Activated naive CD4-positive, alpha-beta T cell treated with anti-CD3 and anti-CD28 coated beads, Interleukin-2, amount 50 U/mL, for 24 hours (primary cell): ENCODE measurements around the gene KCNMA1.

Experiments used
- H3K27ac Mint-ChIP-seq: one replicate; pipeline ENCODE4 v1.8.0; 2021; ENCODE audit warnings: mild to moderate bottlenecking, mixed read lengths
- H3K27me3 Mint-ChIP-seq: one replicate; pipeline ENCODE4 v1.8.0; 2021; ENCODE audit warnings: mixed read lengths
- H3K36me3 Mint-ChIP-seq: one replicate; pipeline ENCODE4 v1.8.0; 2021; ENCODE audit warnings: mixed read lengths
- H3K4me1 Mint-ChIP-seq: one replicate; pipeline ENCODE4 v1.8.0; 2021; ENCODE audit warnings: mixed read lengths
- H3K4me3 Mint-ChIP-seq: one replicate; pipeline ENCODE4 v1.8.0; 2021; ENCODE audit warnings: mild to moderate bottlenecking, mixed read lengths
- H3K9me3 Mint-ChIP-seq: one replicate; pipeline ENCODE4 v1.8.0; 2021; ENCODE audit warnings: mixed read lengths

The KCNMA1 gene

DNA sequence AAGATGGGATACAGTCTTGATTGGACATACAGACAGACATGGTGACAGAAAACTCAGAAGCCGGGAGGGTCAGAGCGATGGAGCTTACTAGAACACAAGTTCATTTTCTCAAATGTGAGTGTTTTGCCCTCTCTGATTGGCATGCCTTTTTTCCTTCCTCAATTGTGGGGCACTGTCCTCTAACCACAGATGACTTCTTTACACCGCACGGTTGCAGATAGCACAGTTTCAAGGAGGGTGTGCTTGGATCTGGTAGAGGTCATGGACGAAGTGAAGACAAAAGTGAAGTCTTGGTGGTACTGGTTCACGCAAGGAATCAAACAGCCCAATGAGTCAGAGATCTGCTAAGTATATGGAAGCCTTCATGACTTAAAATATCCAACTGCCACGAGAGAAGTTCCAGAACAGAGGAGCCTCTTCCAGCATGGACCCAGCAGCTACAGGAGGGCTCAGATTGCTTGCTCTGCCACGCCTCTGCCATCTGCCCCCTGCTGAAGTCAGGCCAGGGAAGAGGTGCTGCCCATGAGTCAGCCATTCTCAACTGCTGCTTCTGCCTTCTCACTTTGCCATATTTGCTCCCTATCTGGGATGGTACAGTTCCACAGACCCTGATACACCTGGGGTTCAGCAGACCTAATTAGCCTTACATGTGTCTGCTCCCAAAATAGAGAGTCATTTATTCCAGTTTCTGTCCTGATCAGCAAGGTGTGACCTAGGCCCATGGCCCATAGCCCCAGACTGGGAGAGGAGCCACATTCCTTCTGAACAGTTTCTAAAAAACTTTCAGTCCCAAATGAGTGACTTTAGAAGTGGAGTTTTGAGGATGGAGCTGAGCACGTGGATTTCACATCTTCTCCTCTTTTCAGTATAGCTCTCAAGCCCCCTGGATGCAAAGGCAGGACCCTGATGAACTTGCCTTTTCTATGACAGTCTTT lies 413.8 kb downstream of the KCNMA1 start:
- no peaks in the 10 kb centered on the region for H3K9me3 Mint-ChIP-seq
- no peak overlapping the region for H3K27ac Mint-ChIP-seq
- H3K36me3 Mint-ChIP-seq: no peaks in the 10 kb centered on the region
- H3K4me1 Mint-ChIP-seq: no peaks in the 10 kb centered on the region
- no peak overlapping the region for H3K4me3 Mint-ChIP-seq
- no peaks in the 10 kb centered on the region for H3K27me3 Mint-ChIP-seq

DNA sequence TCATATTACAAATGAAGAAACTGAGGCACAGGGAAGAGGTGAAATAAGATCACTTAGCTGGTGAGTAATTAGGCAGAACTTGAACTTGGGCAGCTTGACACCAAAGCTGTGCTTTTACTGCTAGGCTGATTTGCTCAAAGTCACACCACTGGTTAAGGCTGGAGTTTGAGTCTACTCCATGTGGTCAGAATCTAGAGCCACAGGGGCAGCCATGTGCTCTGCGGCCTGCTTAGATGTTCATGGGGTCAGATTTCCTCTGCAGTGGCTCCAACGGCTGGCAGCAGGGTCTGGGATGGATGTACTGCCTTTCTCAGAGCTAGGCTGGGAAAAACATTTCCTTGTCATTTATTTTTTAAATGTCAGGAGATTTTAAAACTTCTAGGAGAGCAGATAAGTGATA lies 417.5 kb downstream of the KCNMA1 start:
- Mint-ChIP-seq H3K27me3 (no peaks in the 10 kb centered on the region), H3K4me3 (no peak overlapping the region), H3K4me1 (no peaks in the 10 kb centered on the region), H3K9me3 (no peaks in the 10 kb centered on the region), H3K27ac (no peak overlapping the region), H3K36me3 (no peaks in the 10 kb centered on the region)

DNA sequence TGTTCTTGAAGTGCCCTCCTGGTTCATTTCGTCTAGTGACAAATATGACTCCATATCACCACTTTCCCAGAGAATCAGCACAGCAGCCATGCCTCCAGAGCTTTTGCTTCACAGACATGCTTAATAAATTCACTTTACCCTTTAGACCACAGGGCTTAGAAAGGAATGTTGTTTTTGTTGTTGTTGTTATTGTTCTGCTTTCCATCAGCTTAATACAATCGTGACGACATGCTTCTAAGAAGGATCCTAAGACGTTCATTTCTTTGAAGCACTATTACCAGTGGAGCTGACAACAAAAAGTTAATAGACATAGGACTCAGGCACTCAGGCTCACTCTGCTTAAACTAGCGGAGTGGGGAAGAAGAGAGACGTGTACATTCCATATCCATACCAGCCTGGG lies 418.6 kb downstream of the KCNMA1 start:
- Mint-ChIP-seq H3K4me3 (no peak overlapping the region), H3K36me3 (no peaks in the 10 kb centered on the region), H3K27me3 (no peaks in the 10 kb centered on the region)

DNA sequence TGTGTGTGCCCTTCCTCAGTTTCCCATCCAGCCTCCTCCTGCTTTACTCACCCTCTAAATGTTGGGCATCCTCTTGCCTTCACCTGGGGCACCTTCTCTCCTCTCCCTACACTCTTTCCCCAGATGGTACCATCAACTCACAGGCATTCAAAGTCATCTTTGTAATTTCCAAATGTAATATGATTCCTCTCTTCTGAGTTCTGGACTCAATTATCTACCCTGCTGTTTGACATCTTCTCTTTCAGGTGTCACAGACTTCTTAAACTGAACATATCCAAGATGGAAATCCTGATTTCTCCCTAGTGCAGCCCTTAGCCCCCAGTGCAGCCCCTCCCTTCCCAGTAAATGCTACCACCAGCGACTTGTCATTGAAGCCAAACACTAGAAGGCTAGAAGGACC lies 422.8 kb downstream of the KCNMA1 start:
- Mint-ChIP-seq H3K36me3 (no peaks in the 10 kb centered on the region), H3K4me3 (no peak overlapping the region), H3K27ac (no peak overlapping the region), H3K9me3 (no peaks in the 10 kb centered on the region), H3K27me3 (no peaks in the 10 kb centered on the region), H3K4me1 (no peaks in the 10 kb centered on the region)

More for the DNA sequence above, 418.6 kb downstream of the KCNMA1 start:
- Mint-ChIP-seq H3K9me3 (no peaks in the 10 kb centered on the region), H3K27ac (no peak overlapping the region), H3K4me1 (no peaks in the 10 kb centered on the region)

DNA sequence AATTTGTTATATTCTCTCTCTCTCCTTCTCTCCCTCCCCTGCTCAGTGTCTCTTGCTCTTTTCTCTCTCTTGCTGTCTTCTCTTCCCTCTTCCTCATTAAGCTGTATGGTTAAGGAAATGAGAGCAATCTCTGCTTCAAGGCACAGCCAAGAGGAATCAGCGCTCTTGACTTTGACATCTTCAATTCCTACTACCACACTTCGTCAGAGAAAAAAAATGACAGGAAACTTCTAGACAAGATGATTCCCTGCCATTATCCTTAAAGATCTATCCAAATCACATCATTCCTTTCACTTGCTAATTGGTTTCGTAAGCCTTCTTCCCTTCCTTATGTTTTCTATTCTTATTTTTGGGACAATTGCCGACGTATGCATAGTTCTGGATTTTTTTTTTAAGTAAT lies 425.0 kb downstream of the KCNMA1 start:
- Mint-ChIP-seq H3K27ac (no peak overlapping the region), H3K9me3 (no peaks in the 10 kb centered on the region), H3K36me3 (no peaks in the 10 kb centered on the region), H3K4me1 (no peaks in the 10 kb centered on the region), H3K27me3 (peaks cover 1% of the 10 kb centered on the region), H3K4me3 (no peak overlapping the region)

DNA sequence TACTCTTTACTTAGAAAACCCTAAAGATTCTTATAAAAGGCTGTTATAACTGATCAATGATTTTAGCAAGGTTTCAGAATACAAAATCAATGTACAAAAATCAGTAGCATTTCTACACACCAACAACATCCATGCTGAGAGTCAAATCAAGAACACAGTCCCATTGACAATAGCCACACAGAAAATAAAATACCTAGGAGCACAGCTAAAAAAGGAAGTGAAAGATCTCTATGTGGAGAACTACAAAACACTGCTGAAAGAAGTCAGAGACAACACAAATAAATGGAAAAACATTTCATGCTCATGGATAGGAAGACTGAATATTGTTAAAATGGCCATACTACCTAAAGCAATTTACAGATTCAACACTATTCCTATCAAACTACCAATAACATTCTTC lies 427.0 kb downstream of the KCNMA1 start:
- Mint-ChIP-seq H3K4me3 (no peak overlapping the region), H3K36me3 (no peaks in the 10 kb centered on the region), H3K9me3 (no peaks in the 10 kb centered on the region), H3K4me1 (no peaks in the 10 kb centered on the region), H3K27me3 (peaks cover 7% of the 10 kb centered on the region), H3K27ac (no peak overlapping the region)

DNA sequence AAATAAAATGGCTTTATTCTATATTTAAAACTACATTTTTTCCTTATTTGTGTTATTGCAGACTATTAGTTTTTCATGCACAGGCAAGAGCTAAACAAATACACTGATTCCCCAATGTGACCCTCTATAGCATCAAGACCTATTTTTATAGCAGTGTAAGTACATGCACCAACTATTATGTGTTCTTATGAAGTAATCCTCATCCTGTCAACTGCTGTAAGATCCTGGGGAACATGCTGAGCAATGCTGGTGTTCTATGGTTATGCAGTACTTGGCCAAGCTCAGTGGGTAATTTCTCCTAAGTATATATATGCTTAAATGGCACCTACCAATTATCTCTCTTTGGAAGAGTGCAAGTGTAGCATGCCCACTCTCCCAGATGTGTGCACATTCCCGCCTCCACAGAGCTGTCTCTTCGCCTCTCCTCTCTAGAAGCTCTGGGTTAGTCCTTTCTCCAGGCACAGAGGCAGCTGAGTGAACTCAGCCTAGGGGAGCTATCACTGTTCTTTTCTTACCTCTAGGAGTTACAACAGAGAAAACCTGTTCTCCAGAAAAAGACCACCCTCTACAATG lies 428.8 kb downstream of the KCNMA1 start:
- Mint-ChIP-seq H3K9me3 (peaks cover 5% of the 10 kb centered on the region), H3K27ac (no peak overlapping the region), H3K4me1 (no peaks in the 10 kb centered on the region), H3K36me3 (no peaks in the 10 kb centered on the region), H3K27me3 (peaks cover 7% of the 10 kb centered on the region), H3K4me3 (no peak overlapping the region)

DNA sequence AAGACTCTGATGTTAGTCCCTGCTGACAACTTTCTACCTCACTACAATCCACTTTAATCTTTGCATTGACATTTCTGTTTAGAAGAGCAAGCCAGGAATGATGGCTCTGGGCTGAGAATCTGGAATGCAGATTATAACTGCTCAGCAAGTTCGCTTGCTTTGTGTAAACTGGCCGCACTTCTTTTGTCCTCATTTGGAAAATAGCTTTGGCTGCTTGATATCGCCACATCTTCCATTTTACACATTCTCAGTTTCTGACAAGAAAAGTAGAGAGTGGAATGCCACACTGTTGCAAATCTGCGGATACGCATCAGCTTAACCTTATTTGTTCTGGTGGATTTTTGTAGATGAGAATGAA lies 429.8 kb downstream of the KCNMA1 start:
- H3K27me3 Mint-ChIP-seq: peaks cover 9% of the 10 kb centered on the region
- peaks cover 5% of the 10 kb centered on the region for H3K9me3 Mint-ChIP-seq
- no peaks in the 10 kb centered on the region for H3K4me1 Mint-ChIP-seq
- H3K4me3 Mint-ChIP-seq: no peak overlapping the region
- H3K27ac Mint-ChIP-seq: no peak overlapping the region
- no peaks in the 10 kb centered on the region for H3K36me3 Mint-ChIP-seq

DNA sequence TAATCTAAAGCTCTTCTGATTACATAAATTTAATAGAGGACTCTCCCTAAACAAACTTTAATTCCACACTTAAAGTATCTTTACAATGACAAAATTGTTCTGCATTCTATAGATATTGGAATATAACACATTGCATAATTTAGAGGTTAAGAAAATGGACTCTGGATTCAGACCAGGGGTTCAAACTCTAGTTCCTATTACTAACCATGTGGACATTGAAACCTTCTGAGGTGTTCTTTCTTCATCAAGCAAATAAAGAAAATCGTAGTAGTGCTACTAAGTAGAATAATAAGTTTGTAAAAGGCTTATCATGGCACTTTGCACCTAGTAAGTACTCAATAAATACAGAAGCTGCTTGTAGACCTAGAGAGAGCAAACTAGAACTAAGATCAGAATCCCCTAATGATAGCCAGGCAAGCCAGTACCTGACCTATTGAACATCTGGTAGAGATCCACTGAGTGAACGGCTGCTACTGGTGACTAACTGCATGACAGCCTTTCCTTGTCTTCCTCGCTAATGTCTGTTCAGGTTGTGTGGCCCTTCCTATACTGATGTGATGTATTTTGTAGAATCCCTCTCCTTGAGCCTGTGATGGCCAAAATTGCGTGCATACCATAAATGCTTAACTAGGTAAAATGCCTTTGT lies 430.3 kb downstream of the KCNMA1 start:
- H3K4me1 Mint-ChIP-seq: no peaks in the 10 kb centered on the region
- H3K27ac Mint-ChIP-seq: no peak overlapping the region
- H3K4me3 Mint-ChIP-seq: no peak overlapping the region
- H3K27me3 Mint-ChIP-seq: peaks cover 9% of the 10 kb centered on the region
- H3K9me3 Mint-ChIP-seq: peaks cover 5% of the 10 kb centered on the region
- H3K36me3 Mint-ChIP-seq: no peaks in the 10 kb centered on the region

DNA sequence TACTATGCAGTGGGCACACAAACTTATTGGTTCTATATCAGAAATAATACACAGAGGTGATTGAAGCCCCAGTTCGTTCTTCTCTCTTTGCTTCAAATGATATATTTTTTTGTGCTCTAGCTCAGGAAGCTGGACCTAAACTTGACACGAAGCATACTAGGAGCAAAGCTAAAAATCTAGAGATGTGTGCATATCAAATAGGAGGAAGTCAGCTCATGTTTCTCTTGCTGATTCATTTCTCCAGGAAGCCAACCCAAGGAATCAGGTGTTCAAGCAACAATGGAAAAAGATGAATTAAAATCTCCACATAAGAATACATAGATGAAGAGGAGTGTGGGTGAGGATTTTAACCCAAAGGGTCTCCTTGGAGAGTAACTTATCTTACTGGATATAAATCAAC lies 432.5 kb downstream of the KCNMA1 start:
- Mint-ChIP-seq H3K9me3 (peaks cover 5% of the 10 kb centered on the region), H3K36me3 (no peaks in the 10 kb centered on the region), H3K4me3 (no peak overlapping the region), H3K27ac (no peak overlapping the region), H3K27me3 (peaks cover 9% of the 10 kb centered on the region), H3K4me1 (no peaks in the 10 kb centered on the region)

DNA sequence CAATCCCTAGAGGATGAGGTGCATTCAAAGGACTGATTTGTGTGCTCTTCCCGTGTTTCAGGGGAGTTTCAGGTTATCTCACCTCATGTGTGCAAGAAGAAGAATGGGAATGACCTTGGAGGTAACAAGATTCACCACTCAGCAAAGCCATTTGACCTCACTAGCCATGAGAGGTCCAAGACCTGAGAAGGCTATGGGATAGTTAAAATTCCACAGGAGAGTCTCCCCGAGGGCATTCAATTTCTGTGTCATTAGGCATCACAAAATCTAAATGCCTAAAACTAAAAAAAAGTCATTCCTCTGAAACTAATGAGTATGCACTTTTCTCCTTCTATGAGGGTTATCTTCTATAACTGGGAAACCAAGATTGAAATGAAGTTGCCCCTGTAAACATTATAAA lies 433.4 kb downstream of the KCNMA1 start:
- peaks cover 5% of the 10 kb centered on the region for H3K9me3 Mint-ChIP-seq
- no peaks in the 10 kb centered on the region for H3K4me1 Mint-ChIP-seq
- H3K27ac Mint-ChIP-seq: no peak overlapping the region
- H3K36me3 Mint-ChIP-seq: no peaks in the 10 kb centered on the region
- peaks cover 11% of the 10 kb centered on the region for H3K27me3 Mint-ChIP-seq
- no peak overlapping the region for H3K4me3 Mint-ChIP-seq

DNA sequence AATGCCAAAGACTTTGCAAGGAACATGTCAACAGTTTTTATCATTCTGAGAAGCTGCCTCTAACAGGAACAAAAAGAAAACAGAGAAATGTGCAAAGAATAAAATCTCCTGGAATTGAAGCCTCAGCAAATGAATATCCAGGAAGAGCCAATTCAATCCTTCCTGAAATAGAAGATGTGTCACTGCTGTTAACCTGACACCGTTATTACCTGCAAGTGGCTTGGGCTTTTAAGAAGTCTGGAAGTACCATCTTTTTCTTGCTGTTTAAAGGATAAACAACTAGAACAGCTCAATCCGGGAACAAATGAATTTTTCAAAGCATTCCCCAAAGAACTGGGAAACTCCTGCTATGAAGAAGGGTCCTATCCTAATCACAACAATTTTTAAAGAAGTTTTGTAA lies 434.8 kb downstream of the KCNMA1 start:
- H3K27me3 Mint-ChIP-seq: peaks cover 10% of the 10 kb centered on the region
- H3K4me1 Mint-ChIP-seq: no peaks in the 10 kb centered on the region
- no peak overlapping the region for H3K27ac Mint-ChIP-seq
- no peaks in the 10 kb centered on the region for H3K36me3 Mint-ChIP-seq
- no peak overlapping the region for H3K4me3 Mint-ChIP-seq
- H3K9me3 Mint-ChIP-seq: peaks cover 5% of the 10 kb centered on the region

DNA sequence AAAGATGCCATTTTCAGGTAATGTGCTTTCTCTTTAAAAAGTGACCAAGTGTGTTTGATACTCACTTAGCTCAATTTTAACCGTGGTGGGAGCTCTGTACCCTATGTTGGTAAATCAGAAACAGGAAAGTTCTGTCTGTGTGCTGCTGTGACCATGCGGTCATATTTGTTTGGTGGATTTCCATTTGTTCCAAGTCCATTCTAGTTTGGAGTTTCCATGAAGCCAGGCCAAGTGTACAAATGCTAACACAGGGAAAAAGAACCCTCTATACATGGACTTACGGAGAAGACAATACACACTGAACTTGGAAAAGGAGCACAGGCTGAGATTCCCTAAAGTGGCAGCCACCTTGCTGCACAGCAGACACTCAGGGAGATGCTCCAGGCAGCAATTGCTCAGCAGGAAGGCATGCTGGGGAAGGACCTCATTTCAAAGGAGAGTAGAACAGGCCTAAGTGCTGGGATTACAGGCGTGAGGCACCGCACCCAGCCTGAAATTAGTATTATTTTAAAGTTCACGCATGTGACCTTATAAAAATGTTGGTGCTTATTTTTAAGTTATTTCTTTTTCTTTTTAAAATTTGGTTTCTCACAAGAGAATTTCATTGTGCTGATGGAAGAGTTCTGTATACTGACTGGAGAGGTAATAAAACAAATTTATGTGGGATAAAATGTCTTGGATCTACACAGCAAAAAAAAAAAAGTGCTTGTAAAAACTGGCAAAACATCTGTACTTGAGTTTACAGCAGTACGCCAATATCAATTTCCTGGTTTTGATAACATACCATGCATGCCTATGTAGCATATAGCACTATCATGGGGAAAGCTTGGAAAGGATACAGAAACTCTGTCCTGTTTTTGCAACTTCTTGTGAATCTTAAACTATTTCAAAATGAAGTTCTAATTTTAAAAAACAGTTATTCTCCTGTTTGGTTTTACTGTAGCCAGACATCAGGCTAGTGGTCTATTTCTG lies 436.2 kb downstream of the KCNMA1 start:
- Mint-ChIP-seq H3K4me1 (no peaks in the 10 kb centered on the region), H3K27ac (no peak overlapping the region), H3K36me3 (no peaks in the 10 kb centered on the region), H3K4me3 (no peak overlapping the region), H3K9me3 (peaks cover 5% of the 10 kb centered on the region), H3K27me3 (peaks cover 5% of the 10 kb centered on the region)

DNA sequence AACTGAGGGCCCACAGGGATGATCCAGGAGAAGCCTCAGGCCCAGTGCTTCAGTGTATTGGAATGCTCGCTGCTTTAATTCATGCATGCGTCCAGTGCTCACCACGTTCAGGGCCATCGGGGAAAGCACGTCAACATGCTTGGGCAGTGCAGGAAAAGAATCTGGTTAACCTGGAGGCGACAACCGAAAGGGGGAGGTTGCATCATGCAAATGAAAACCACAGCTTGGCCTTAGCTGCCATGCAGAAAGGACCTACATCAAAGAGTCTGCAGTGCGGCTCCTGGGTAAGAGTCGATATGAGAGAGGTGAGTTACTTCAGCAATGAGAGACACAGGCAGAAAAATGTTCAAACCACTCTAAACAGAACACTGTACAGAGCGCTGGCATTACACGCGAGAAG lies 440.1 kb downstream of the KCNMA1 start:
- Mint-ChIP-seq H3K4me1 (no peaks in the 10 kb centered on the region), H3K27ac (no peak overlapping the region), H3K4me3 (no peak overlapping the region), H3K9me3 (no peaks in the 10 kb centered on the region), H3K27me3 (peaks cover 2% of the 10 kb centered on the region), H3K36me3 (no peaks in the 10 kb centered on the region)

DNA sequence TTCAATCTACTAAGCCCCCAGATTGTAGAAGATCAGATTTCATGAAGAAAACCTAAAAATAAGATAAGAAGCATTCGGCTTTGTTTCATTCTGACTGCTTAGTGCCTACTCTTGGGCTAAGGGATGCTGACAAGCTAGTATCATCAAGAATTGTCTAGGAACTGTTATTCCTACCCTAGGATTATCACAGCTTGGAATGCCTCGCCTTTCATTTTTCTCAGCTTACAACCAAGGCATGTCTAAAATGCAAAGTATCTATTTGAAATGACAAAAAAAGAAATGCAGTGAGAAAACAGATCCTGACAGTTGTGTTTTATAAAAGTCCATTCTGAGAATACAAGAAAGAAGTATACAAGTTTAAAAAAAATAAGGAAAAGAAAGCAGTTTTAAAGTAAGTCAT lies 441.0 kb downstream of the KCNMA1 start:
- Mint-ChIP-seq H3K27ac (no peak overlapping the region), H3K27me3 (peaks cover 2% of the 10 kb centered on the region), H3K4me1 (no peaks in the 10 kb centered on the region), H3K9me3 (no peaks in the 10 kb centered on the region), H3K36me3 (no peaks in the 10 kb centered on the region), H3K4me3 (no peak overlapping the region)
